ENCODE measurements around the gene BABAM2.

DNA sequence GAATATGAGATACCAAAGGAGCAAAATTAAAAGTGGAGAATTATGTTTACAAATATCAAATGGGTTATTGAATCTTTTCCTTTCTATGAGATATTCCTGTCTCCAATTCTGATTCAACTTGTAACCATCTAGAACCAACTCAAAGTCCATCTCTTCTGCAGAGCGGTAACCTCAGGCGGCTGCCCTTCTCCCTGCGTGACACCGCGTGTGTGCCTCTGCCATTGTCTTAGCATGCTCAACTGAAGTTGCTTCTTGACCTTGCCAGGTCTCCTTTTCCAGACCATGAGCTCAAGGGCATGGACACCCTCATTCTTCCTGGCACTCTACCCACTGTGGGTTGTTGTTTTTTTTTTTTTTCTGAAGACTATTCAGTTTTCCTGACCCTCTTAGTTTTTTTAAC is 398.1 kb downstream of the BABAM2 start:
- TF ChIP-seq, protein P1, sequence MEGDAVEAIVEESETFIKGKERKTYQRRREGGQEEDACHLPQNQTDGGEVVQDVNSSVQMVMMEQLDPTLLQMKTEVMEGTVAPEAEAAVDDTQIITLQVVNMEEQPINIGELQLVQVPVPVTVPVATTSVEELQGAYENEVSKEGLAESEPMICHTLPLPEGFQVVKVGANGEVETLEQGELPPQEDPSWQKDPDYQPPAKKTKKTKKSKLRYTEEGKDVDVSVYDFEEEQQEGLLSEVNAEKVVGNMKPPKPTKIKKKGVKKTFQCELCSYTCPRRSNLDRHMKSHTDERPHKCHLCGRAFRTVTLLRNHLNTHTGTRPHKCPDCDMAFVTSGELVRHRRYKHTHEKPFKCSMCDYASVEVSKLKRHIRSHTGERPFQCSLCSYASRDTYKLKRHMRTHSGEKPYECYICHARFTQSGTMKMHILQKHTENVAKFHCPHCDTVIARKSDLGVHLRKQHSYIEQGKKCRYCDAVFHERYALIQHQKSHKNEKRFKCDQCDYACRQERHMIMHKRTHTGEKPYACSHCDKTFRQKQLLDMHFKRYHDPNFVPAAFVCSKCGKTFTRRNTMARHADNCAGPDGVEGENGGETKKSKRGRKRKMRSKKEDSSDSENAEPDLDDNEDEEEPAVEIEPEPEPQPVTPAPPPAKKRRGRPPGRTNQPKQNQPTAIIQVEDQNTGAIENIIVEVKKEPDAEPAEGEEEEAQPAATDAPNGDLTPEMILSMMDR (IDR thresholded peaks at IDR 0.05) = no peak
- no peak for TF ChIP-seq POLR2A (IDR thresholded peaks at IDR 0.05)

Measured in Peyer's patch (tissue), 4 donors.